Measurements from ENCODE around the gene FOXN3. TPM values are rescaled to one million over a fixed set of nuclear protein-coding genes. Genes with fewer than 3 reads are reported as not detected.

Gene FOXN3
- total RNA-seq, 4 donors from 2014 or later: 129 to 213 (median 163) TPM

DNA sequence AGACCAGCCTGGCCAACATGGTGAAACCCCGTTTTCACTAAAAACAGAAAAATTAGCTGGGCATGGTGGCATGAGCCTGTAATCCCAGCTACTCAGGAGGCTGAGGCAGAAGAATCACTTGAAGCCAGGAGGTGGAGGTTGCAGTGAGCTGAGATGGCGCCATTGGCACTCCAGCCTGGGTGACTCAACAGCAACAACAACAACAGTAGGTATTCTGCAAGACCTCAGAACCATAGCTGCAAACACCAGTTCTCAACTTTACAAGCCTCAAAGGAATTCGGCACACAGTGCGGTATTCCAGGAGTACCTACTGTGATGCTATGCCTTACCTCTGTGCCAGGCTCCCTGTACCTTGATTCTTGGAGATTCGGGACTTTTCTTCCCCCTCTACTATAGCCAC, 15.8 kb downstream of the FOXN3 start:
- Histone ChIP-seq H3K27ac (no peak overlapping the region), H3K4me1 (peaks cover 0 to 13% (median 0%) of the 10 kb centered on the region in 4 donors), H3K27me3 (no peaks in the 10 kb centered on the region), H3K4me3 (no peak overlapping the region), H3K36me3 (peaks cover 0 to 5% (median 0%) of the 10 kb centered on the region in 3 donors), H3K9me3 (no peaks in the 10 kb centered on the region)
- TF ChIP-seq POLR2A (IDR thresholded peaks at IDR 0.05): no peak
- TF ChIP-seq, protein P1, sequence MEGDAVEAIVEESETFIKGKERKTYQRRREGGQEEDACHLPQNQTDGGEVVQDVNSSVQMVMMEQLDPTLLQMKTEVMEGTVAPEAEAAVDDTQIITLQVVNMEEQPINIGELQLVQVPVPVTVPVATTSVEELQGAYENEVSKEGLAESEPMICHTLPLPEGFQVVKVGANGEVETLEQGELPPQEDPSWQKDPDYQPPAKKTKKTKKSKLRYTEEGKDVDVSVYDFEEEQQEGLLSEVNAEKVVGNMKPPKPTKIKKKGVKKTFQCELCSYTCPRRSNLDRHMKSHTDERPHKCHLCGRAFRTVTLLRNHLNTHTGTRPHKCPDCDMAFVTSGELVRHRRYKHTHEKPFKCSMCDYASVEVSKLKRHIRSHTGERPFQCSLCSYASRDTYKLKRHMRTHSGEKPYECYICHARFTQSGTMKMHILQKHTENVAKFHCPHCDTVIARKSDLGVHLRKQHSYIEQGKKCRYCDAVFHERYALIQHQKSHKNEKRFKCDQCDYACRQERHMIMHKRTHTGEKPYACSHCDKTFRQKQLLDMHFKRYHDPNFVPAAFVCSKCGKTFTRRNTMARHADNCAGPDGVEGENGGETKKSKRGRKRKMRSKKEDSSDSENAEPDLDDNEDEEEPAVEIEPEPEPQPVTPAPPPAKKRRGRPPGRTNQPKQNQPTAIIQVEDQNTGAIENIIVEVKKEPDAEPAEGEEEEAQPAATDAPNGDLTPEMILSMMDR (IDR thresholded peaks at IDR 0.05): no peak
- no peak for DNase-seq

DNA sequence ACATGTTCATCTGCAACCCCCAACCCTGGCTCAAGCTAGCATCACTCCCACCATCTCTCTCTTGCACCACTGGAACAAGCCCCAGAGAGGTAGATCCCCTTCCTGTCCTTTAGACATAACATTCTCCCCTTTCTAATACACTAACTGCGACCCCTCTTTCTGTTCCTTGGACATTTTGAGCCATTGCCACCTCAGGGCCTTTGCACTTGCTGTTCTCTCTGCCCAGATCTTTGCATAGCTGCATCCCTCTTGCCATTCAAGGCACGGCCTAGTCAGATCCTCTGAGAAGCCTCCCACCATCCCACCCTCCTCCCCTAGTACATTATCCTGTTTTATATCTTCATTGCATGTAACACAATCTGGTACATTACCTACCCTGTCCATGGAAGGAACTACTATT, 16.5 kb downstream of the FOXN3 start:
- no peak for DNase-seq
- no peak overlapping the region for H3K27ac ChIP-seq
- peaks cover 0 to 13% (median 0%) of the 10 kb centered on the region in 4 donors for H3K4me1 ChIP-seq
- peaks cover 0 to 5% (median 0%) of the 10 kb centered on the region in 3 donors for H3K36me3 ChIP-seq
- H3K4me3 ChIP-seq: no peak overlapping the region
- TF ChIP-seq POLR2A (IDR thresholded peaks at IDR 0.05): no peak
- TF ChIP-seq, protein P1 (IDR thresholded peaks at IDR 0.05): no peak
- no peaks in the 10 kb centered on the region for H3K9me3 ChIP-seq
- no peaks in the 10 kb centered on the region for H3K27me3 ChIP-seq

DNA sequence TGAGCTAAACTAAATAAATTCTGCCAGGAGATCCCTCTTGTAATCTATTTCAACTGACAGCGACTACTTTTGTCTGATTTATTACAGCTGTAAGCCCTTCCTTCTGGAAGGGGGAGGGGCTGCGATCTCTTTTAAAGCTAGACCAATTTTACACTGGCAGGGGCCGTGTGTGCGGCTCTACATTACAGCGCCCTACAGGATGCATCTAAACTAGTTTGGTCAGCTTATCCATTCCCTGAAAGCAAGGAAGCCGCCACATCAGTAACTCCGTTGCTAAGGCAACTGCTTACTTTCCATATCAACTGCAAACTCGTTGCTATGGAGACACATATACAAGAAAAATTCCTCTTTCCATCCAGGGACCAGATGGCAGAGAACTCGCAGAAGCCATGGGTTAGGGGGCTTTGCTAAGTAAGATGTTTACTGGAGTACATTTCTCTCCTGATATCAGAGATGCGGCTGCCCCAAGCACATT, 17.4 kb downstream of the FOXN3 start:
- no peak for DNase-seq
- Histone ChIP-seq H3K36me3 (peaks cover 0 to 5% (median 0%) of the 10 kb centered on the region in 3 donors), H3K9me3 (no peaks in the 10 kb centered on the region), H3K27ac (peak overlapping the region in 1 of 4 donors; percentile 46), H3K4me1 (peaks cover 0 to 13% (median 0%) of the 10 kb centered on the region in 4 donors), H3K4me3 (no peak overlapping the region), H3K27me3 (no peaks in the 10 kb centered on the region)
- TF ChIP-seq, protein P1 (IDR thresholded peaks at IDR 0.05): no peak
- TF ChIP-seq POLR2A (IDR thresholded peaks at IDR 0.05): no peak

DNA sequence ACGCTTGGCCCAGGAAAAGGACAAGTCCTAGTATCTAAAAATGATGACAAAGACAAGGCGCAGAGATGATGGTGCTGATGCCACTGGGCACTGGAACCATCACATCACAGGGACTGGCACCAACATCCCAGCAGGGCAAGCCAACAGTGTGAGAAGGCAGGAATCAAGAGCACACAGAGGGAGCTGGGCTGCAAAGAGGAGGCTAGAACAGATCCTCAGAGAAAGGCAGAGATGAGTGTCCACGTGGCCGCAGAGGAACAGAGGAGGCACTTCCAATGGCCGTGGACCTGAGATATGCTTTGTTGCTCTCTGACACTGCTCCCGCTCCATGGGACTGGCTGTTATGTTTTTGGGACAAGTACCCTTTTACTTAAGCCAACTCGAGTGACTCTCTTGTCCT, 17.9 kb downstream of the FOXN3 start:
- no peak for DNase-seq
- Histone ChIP-seq H3K4me1 (peaks cover 0 to 13% (median 0%) of the 10 kb centered on the region in 4 donors), H3K27ac (peak overlapping the region in 1 of 4 donors; percentile 46), H3K36me3 (peaks cover 0 to 5% (median 0%) of the 10 kb centered on the region in 3 donors), H3K4me3 (no peak overlapping the region), H3K27me3 (no peaks in the 10 kb centered on the region), H3K9me3 (no peaks in the 10 kb centered on the region)
- TF ChIP-seq POLR2A (IDR thresholded peaks at IDR 0.05): no peak
- TF ChIP-seq, protein P1 (IDR thresholded peaks at IDR 0.05): no peak

DNA sequence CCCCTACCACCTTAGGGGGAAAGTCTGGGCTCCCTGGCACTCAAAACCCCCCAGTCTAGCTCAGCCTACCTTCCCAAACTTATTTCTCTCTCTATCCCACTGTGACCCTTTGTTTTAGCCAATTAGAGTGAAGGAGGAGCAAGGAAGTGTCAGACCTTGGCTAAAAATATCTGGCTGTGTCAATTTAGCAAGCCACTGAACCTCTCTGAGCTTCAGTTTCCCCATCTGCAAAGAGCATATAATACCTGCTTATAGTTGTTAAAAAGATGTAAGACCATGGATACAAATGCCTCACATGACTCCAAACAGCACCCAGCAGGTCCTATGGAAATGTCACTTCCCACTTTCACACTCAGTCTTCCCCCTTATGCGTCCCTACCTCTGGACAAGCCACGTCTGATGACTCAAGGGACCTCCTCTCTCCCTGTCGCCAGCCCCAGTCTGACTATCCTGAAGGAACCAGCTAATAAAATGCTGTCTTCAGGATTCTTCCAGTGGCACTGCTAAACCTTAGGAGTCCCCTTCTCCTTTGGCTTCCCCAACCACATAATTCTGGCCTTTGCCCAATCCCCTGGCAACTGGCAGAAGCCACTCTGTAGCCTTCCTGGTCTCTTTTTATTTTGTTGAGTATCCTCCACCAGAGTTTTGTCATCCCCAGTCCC, 19.3 kb downstream of the FOXN3 start:
- DNase-seq: no peak
- no peak overlapping the region for H3K4me3 ChIP-seq
- no peak for TF ChIP-seq POLR2A (IDR thresholded peaks at IDR 0.05)
- TF ChIP-seq, protein P1 (IDR thresholded peaks at IDR 0.05): no peak
- H3K9me3 ChIP-seq: no peaks in the 10 kb centered on the region
- no peak overlapping the region for H3K27ac ChIP-seq
- peaks cover 0 to 13% (median 0%) of the 10 kb centered on the region in 4 donors for H3K4me1 ChIP-seq
- no peaks in the 10 kb centered on the region for H3K36me3 ChIP-seq
- H3K27me3 ChIP-seq: no peaks in the 10 kb centered on the region
